SK-N-SH (cell line): ENCODE measurements around the gene GALNS. TPM values are rescaled to one million over a fixed set of nuclear protein-coding genes. Genes with fewer than 3 reads are reported as not detected.

ENCODE experiments used
- CTCF ChIA-PET: fragments of 300-600, 350-600 bp; formaldehyde crosslinking; extraction: SDS; loops from one replicate; lab custom pipeline; 2021; lab: Yijun Ruan, JAX
- POLR2A ChIA-PET: fragments of 350-600 bp; sonication (Branson Sonifier 250); formaldehyde crosslinking; extraction: SDS; loops from one replicate; lab custom pipeline; 2020; ENCODE audit warnings: antibody characterized with exemption, inconsistent platforms; lab: Yijun Ruan, JAX
- DNase-seq: peaks from one replicate; pipeline ENCODE4 v3.0.0; 2012
- H2AFZ ChIP-seq: fragments of 200-600 bp; sonication (generic); 2 replicates; pipeline ENCODE4 v1.8.1; 2016; ENCODE audit warnings: antibody characterized with exemption, mild to moderate bottlenecking, low read depth
- H3F3A ChIP-seq: fragments of 200-600 bp; sonication (generic); replicated peaks from 2 replicates; pipeline ENCODE3; 2016; ENCODE audit warnings: antibody characterized with exemption, mild to moderate bottlenecking; ENCODE audit not compliant: insufficient read depth
- H3K27ac ChIP-seq, 2 experiments: fragments of 200-500 bp in 1 of 2; fragments of 200-600 bp in 1 of 2; sonication (Bioruptor generic) in 1 of 2; sonication (generic), shearing (Covaris generic) in 1 of 2; 2 replicates each; pipeline versions ENCODE4 v1.5.1 to v1.6.1; 2014 to 2016; ENCODE audit warnings: low read depth in 2 of 2, inconsistent platforms in 1 of 2, low read length in 1 of 2, mild to moderate bottlenecking in 1 of 2, mixed read lengths in 1 of 2
- H3K27me3 ChIP-seq: fragments of 200-600 bp; sonication (generic), shearing (Covaris generic); 2 replicates; pipeline ENCODE4 v1.6.1; 2016; ENCODE audit warnings: mixed run types; ENCODE audit not compliant: insufficient read depth
- H3K36me3 ChIP-seq, 2 experiments: fragments of 200-500 bp in 1 of 2; fragments of 200-600 bp in 1 of 2; sonication (Bioruptor generic) in 1 of 2; sonication (generic) in 1 of 2; replicated peaks in 1 of 2; 2 replicates each; pipeline versions ENCODE3 to v1.5.1; 2014 to 2016; ENCODE audit warnings: low read length in 1 of 2, mild to moderate bottlenecking in 1 of 2; ENCODE audit not compliant: insufficient read depth in 2 of 2, control insufficient read depth in 1 of 2
- H3K4me1 ChIP-seq, 2 experiments: fragments of 200-500 bp in 1 of 2; fragments of 200-600 bp in 1 of 2; sonication (Bioruptor generic) in 1 of 2; sonication (generic), shearing (Covaris generic) in 1 of 2; 2 replicates each; pipeline versions ENCODE4 v1.5.1 to v1.6.1; 2014 to 2016; ENCODE audit warnings: low read depth in 1 of 2, low read length in 1 of 2, mixed run types in 1 of 2; ENCODE audit not compliant: insufficient read depth in 2 of 2, control insufficient read depth in 1 of 2
- H3K4me2 ChIP-seq: fragments of 200-600 bp; sonication (generic), shearing (Covaris generic); 2 replicates; pipeline ENCODE4 v1.6.1; 2017; ENCODE audit warnings: mixed run types
- H3K4me3 ChIP-seq, 2 experiments: fragments of 200-500 bp in 1 of 2; fragments of 200-600 bp in 1 of 2; sonication (Bioruptor generic) in 1 of 2; sonication (generic), shearing (Covaris generic) in 1 of 2; 2 replicates each; pipeline versions ENCODE4 v1.5.1 to v1.8.1; 2014 to 2016; ENCODE audit warnings: low read depth in 2 of 2, inconsistent platforms in 1 of 2, low read length in 1 of 2, mild to moderate bottlenecking in 1 of 2, mixed read lengths in 1 of 2, moderate library complexity in 1 of 2
- H3K79me2 ChIP-seq: fragments of 200-600 bp; sonication (generic); 2 replicates; pipeline ENCODE4 v1.8.1; 2017; ENCODE audit warnings: mild to moderate bottlenecking; ENCODE audit not compliant: insufficient read depth
- H3K9ac ChIP-seq: fragments of 200-600 bp; sonication (generic); 2 replicates; pipeline ENCODE4 v1.6.1; 2017; ENCODE audit warnings: mixed run types
- H3K9me2 ChIP-seq: fragments of 200-600 bp; sonication (generic); 2 replicates; pipeline ENCODE4 v1.6.1; 2017; ENCODE audit warnings: mixed run types
- H3K9me3 ChIP-seq: fragments of 200-600 bp; sonication (generic); 2 replicates; pipeline ENCODE4 v1.6.1; 2017; ENCODE audit warnings: mixed run types, mild to moderate bottlenecking, moderate library complexity
- H4K20me1 ChIP-seq: fragments of 200-600 bp; sonication (generic); 2 replicates; pipeline ENCODE4 v1.6.1; 2017; ENCODE audit warnings: mild to moderate bottlenecking, mixed run types; ENCODE audit not compliant: insufficient read depth
- CHD2 ChIP-seq: fragments of 150-350 bp; IDR thresholded peaks from 2 replicates; pipeline ENCODE4 v1.6.1; 2018; ENCODE audit warnings: low read length; ENCODE audit not compliant: partially characterized antibody
- EP300 ChIP-seq, 2 experiments: IDR thresholded peaks; 2 replicates each; pipeline versions ENCODE4 v1.4.0 to v1.6.1; 2012; ENCODE audit warnings: borderline replicate concordance in 1 of 2, low read depth in 1 of 2, low read length in 1 of 2
- FOSL2 ChIP-seq: IDR thresholded peaks from 2 replicates; pipeline ENCODE4 v1.4.0; 2012; ENCODE audit warnings: low read depth, mild to moderate bottlenecking, moderate library complexity, borderline replicate concordance
- FOXJ3 ChIP-seq: sonication (generic); formaldehyde crosslinking; IDR thresholded peaks from 2 replicates; pipeline ENCODE4 v1.5.1; 2020; ENCODE audit warnings: mild to moderate bottlenecking, missing genetic modification reagents
- FOXM1 ChIP-seq: IDR thresholded peaks from 2 replicates; pipeline ENCODE4 v1.4.0; 2012; ENCODE audit warnings: low read depth, mild to moderate bottlenecking
- GATA2 ChIP-seq: sonication (generic); formaldehyde crosslinking; IDR thresholded peaks from 2 replicates; pipeline ENCODE4 v1.5.0; 2020; ENCODE audit warnings: mild to moderate bottlenecking, missing genetic modification reagents
- MAX ChIP-seq: IDR thresholded peaks from 2 replicates; pipeline ENCODE4 v1.4.0; 2012; ENCODE audit warnings: low read depth
- NRF1 ChIP-seq: IDR thresholded peaks from 2 replicates; pipeline ENCODE4 v1.6.1; 2012; ENCODE audit warnings: low read depth, mild to moderate bottlenecking, low read length
- RCOR1 ChIP-seq: fragments of 150-350 bp; IDR thresholded peaks from 2 replicates; pipeline ENCODE4 v1.6.1; 2017; ENCODE audit warnings: antibody characterized with exemption, low read length
- RFX5 ChIP-seq: IDR thresholded peaks from 2 replicates; pipeline ENCODE4 v1.6.1; 2012; ENCODE audit warnings: mild to moderate bottlenecking, improper control_type of control experiment, low read length
- RXRA ChIP-seq: IDR thresholded peaks from 2 replicates; pipeline ENCODE4 v1.4.0; 2012; ENCODE audit warnings: low read depth, mild to moderate bottlenecking, borderline replicate concordance
- TCF12 ChIP-seq: IDR thresholded peaks from 2 replicates; pipeline ENCODE4 v1.4.0; 2012
- USF2 ChIP-seq: fragments of 150-350 bp; IDR thresholded peaks from 2 replicates; pipeline ENCODE4 v1.6.1; 2017; ENCODE audit warnings: antibody characterized with exemption, low read length, low read depth, borderline replicate concordance
- ZBTB33 ChIP-seq: IDR thresholded peaks from 2 replicates; pipeline ENCODE4 v1.4.0; 2012; ENCODE audit warnings: low read depth, borderline replicate concordance
- WGBS: methylation state at CpG from one replicate; pipeline ENCODE4 v1.1.6; 2017; ENCODE audit warnings: low lambda C conversion rate; 5-methylcytosine and 5-hydroxymethylcytosine counted together
- polyA plus RNA-seq, 3 experiments: library from polyadenylated mRNA; depleted of rRNA; stranded (reverse); fragments of >200 nt; gene quantifications; 2 replicates each; pipeline ENCODE4 v1.2.3, GENCODE V29; 2012

The GALNS gene
- polyA plus RNA-seq, 1 of the 3 experiments (the other 2 are of a cell fraction): 16.5 TPM

- no peak overlapping the region for H3K27ac ChIP-seq
- no peak overlapping the region for H3K4me2 ChIP-seq
- 92% methylated on average over 11 of the region's 11 CpGs for WGBS
- peaks cover 95% of the 10 kb centered on the region for H3K79me2 ChIP-seq
- no peaks in the 10 kb centered on the region for H3K27me3 ChIP-seq
- H3F3A ChIP-seq: peaks cover 10% of the 10 kb centered on the region
- ChIA-PET CTCF (interaction anchor here (1.0 to 30.9 kb wide), 4 partner anchors 11 to 27 kb away, joined by 3 to 540 read pairs (median 49); partner anchors contain the start of gene PIEZO1), POLR2A (no interaction called here)
- H2AFZ ChIP-seq: no peak overlapping the region
- TF ChIP-seq RFX5: no peak
- TF ChIP-seq RXRA: no peak
- H3K36me3 ChIP-seq: peaks cover 0 to 3% of the 10 kb centered on the region in 2 experiments
- H3K9me3 ChIP-seq: no peaks in the 10 kb centered on the region
- H3K4me3 ChIP-seq: no peak overlapping the region
- H4K20me1 ChIP-seq: peaks cover 95% of the 10 kb centered on the region
- no peak overlapping the region for H3K9ac ChIP-seq
- DNase-seq: no peak
- peaks cover 30 to 44% of the 10 kb centered on the region in 2 experiments; a peak in 3 of 4 replicates for H3K4me1 ChIP-seq
- H3K9me2 ChIP-seq: no peaks in the 10 kb centered on the region
Measured at GRCh38 chr16:88766975-88767374, 89.8 kb downstream of the GALNS start.

DNA sequence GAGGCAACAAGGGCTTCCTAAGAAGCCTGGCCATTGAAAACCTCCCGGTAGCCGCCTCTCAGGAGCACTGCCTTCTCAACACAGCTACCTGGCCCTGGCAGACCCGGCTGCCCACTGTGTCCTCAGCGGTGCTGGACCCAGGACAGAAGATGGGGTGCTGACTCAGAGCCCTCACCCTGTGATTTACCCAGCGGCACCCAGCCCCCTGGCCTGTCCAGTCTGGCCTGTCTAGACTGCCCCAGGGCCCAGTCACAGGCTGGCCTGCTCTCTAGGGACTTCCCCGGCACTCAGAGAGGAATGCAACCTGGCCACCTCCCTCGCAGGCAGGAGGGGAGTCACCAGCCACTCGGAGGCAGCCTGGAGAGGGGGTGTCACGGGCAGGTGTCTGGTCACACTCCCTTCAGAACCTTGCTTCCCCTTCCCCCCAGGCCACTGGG is 91.8 kb downstream of the GALNS start:
- TF ChIP-seq FOXM1 (no peak), ZBTB33 (no peak), USF2 (no peak), MAX (no peak), RXRA (no peak), FOSL2 (no peak), EP300 (IDR thresholded peaks at IDR 0.05; ENCODE audit: borderline replicate concordance in 1 of 2, low read depth in 1 of 2, low read length in 1 of 2) (no peak), TCF12 (no peak), FOXJ3 (CRISPR knock-in tag) (no peak), GATA2 (CRISPR knock-in tag) (no peak), NRF1 (no peak), CHD2 (no peak), RCOR1 (no peak)
- TF ChIP-seq, all 33 proteins: peak for 0
- no peak overlapping the region for H3K9ac ChIP-seq
- no peaks in the 10 kb centered on the region for H3K27me3 ChIP-seq
- H3K4me3 ChIP-seq: no peak overlapping the region
- POLR2A ChIA-PET: no interaction called here
- peaks cover 98% of the 10 kb centered on the region for H3K79me2 ChIP-seq
- H3K36me3 ChIP-seq: peaks cover 0 to 3% of the 10 kb centered on the region in 2 experiments
- CTCF ChIA-PET: interaction anchor here (1.0 to 30.9 kb wide), 3 partner anchors 9 to 25 kb away, joined by 4 to 540 read pairs (median 93); no protein-coding TSS in a partner anchor
- H3K9me2 ChIP-seq: no peaks in the 10 kb centered on the region
- H3K27ac ChIP-seq: no peak overlapping the region
- no peaks in the 10 kb centered on the region for H3F3A ChIP-seq
- DNase-seq: no peak
- peaks cover 97% of the 10 kb centered on the region for H4K20me1 ChIP-seq
- H3K9me3 ChIP-seq: no peaks in the 10 kb centered on the region
- H3K4me2 ChIP-seq: no peak overlapping the region
- 57% methylated on average over 6 of the region's 9 CpGs for WGBS
- peaks cover 24 to 29% of the 10 kb centered on the region in 2 experiments; a peak in 3 of 4 replicates for H3K4me1 ChIP-seq
- no peak overlapping the region for H2AFZ ChIP-seq
